GM18870 (cell line): Measurements from ENCODE around the gene ELOA2.
"Not testable (repeated sequence)": the region's sequence is repeated elsewhere in the genome, so short reads cannot be mapped to it uniquely, and the experiment has no call there.

ENCODE experiments used
- ATAC-seq: cut with Tn5 transposase; IDR thresholded peaks from one replicate; pipeline ENCODE4 v1.9.1; 2021; ENCODE audit warnings: moderate library complexity; ENCODE audit not compliant: unreplicated experiment

The ELOA2 gene, protein sequence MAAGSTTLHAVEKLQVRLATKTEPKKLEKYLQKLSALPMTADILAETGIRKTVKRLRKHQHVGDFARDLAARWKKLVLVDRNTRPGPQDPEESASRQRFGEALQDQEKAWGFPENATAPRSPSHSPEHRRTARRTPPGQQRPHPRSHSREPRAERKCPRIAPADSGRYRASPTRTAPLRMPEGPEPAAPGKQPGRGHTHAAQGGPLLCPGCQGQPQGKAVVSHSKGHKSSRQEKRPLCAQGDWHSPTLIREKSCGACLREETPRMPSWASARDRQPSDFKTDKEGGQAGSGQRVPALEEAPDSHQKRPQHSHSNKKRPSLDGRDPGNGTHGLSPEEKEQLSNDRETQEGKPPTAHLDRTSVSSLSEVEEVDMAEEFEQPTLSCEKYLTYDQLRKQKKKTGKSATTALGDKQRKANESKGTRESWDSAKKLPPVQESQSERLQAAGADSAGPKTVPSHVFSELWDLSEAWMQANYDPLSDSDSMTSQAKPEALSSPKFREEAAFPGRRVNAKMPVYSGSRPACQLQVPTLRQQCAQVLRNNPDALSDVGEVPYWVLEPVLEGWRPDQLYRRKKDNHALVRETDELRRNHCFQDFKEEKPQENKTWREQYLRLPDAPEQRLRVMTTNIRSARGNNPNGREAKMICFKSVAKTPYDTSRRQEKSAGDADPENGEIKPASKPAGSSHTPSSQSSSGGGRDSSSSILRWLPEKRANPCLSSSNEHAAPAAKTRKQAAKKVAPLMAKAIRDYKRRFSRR

DNA sequence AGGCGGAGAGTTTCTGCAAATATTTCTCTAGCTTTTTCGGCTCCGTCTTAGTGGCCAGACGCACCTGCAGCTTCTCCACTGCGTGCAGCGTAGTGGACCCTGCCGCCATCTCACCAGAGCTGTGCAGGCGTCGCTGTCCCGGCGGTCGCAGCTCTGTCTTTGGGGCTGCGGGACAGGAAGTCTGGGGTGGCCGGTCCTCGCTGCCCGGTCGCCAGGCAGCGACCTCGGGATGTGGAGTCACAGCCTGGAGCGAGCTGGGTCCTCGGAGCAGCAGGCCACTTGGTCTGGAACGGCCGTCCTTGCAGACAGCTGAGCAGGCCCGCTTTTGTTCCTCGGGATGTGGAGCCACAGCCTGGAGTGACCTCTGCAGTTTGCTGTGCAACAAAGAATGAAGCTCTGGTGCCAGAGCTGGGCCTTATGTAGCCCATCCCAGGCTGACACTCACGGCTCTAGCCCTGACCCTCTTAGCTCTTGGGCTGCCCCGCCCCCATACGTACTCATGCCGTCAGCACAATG, at the start of gene ELOA2:
Gene ELOA2, minus strand, starts transcription at position 466 of the 516 bp plus-strand sequence. Its CDS starts 357 bp downstream, at position 109.
- no peak for ATAC-seq

DNA sequence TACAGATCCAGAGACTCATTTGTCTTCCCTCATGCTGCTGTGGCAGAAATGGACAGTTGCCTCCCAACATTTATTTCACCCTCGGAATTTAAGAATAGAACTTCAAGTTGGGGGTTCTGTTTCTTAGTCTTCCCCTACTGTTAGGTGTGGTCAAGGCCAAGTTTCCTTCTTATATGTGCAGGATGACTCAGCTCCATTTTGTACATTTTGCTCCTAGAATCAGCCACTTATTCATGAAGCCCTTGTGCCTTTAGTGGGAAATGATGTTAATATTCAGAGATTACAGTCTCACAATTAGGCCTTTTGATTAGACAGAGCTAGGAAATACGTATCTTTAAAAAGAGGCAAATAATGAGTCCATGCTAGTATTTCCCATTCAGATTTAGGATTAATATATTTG, 46.2 kb upstream of the ELOA2 start:
- ATAC-seq: no peak

DNA sequence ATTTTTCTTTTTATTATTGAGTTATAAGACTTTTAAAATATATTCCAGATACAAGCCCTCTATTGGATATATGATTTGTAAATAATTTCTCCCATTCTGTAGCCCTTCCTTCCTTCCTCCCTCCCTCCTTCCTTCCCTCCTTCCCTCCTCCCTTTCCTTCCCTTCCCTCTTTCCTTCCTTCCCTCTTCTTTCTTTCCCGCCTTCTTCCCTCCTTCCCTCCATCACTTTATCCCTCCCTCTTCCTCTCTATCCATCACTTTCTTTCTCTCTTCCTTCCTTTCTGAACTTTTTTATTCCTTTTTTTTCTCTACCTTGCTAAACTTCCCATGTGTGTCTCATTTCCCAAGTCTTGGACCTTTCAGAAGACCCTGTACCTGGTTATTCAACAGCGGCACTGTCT, 45.5 kb upstream of the ELOA2 start:
- ATAC-seq: no peak

DNA sequence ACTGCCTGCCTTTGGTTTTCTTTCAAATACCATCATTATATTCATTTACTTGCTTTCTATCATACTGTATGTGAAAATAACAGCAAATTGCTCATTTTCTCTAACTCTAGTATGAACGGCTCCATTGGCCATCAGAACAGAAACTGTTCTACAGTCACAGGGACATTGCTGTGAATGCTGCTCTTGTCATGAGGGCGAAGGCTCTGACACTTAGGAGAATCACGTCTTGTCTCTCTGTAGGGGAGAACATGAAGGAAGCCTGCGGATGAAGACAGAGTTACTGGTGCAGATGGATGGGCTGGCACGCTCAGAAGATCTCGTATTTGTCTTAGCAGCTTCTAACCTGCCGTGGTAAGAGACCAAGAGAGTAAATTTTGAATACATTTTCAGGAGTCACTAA, 41.7 kb upstream of the ELOA2 start:
- no peak for ATAC-seq

DNA sequence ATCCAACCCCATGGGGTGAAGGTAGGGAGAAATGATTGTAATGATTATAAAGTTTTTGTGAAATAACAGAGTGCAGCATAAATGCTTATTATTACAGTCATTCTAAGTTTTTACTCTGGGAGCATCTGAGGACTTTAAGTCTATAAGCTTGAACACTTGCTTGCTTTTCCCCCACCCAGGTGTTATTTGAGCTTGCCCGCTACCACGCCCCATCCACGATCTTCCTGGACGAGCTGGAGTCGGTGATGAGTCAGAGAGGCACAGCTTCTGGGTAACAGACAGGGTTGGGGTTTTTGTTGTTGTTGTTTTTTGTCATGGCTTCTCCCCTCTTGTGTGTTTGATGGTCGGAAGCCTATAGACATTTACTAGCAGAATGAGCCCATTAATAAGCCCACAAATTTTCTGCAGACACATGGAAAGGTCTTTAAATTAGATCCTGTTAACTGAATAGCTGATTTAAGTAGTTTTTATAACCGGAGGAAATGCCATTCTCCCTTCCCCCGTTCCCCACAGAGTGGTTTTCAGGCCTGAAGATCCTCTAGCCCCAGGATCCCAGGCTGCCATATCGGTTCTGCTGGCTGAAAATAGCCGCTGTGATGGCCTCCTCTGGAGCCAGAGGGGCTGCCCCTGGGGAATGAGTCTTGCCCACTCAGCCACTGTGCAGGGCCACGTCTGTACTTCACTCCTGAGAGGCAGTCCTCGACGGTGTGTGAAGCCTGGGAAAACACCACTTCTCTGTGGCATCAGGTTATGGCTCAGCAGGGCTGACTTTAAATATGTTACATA, 39.9 kb upstream of the ELOA2 start:
- no peak for ATAC-seq

DNA sequence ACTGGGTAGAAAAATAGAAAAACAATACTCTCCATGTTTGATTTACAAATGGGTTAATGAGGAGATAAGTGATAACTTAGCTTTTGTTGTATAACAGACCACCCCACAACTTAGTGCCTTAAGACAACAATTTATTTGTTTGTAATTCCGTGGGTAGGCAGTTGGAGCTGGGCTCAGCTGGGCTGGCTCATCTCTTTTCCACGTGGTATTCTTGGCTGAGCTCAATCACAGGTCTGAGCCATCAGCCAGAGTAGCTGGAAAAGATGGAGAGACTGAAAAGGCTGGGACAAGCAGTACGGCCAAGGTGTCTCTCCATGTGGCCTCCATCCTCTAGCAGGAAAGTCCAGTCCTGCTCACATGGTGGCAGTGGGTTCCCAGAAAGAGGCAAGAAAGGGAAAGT, 32.2 kb upstream of the ELOA2 start:
- ATAC-seq: no peak

DNA sequence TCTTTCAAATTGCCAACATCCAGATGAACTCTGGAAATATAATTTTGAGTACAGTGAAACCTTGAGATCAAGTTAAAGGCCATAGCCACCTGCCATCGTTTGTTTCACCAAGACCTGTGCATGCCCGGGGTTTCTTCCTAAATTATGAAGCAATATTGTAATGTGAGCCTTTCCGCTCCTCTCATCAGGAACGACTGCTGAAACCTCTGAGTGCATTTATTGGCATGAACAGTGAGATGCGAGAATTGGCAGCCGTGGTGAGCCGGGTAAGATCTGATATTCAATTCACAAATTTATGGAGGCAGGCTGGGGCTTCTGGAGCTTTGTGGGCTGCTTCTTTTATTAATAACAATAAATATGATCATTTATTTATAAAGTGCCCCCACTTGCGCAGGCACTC, 27.7 kb upstream of the ELOA2 start:
- ATAC-seq: no peak

DNA sequence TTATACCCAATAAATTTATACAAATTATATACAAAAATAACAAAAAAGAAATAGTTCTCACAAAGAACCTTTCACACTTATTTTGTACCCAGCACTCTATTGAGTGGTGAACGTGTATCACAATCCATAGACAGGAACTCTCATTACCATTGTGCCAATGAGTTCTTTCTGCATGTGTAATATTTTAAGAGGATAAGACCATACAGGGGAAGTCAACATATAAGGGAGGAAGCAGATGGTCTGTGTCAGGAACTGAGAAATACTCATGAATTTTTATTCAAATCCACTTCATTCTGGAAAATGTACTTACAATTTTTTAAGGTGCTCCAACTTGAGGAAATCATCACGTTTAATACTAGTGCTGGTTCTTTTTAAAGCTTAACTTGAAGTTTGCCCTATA, 27.1 kb upstream of the ELOA2 start:
- ATAC-seq: no peak

DNA sequence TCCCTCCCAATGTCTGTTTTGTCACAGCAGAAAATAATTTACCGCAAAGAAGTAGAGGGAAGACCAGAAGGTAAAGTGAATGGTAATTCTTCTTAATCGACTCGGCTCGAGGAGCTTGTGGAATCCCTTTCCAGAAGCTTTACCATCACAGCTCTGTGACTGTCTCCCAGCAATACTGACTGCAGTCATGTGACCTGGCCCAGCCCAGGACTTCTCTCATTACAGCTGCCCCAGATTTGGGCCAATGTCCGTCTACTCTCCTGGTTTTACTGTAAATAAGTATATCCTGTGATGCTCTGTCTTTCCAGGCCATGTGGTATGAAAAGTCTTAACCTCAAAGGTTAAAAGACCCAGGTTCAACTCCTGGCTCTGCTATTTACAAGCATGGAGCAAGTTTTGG, 18.9 kb upstream of the ELOA2 start:
- ATAC-seq: no peak

DNA sequence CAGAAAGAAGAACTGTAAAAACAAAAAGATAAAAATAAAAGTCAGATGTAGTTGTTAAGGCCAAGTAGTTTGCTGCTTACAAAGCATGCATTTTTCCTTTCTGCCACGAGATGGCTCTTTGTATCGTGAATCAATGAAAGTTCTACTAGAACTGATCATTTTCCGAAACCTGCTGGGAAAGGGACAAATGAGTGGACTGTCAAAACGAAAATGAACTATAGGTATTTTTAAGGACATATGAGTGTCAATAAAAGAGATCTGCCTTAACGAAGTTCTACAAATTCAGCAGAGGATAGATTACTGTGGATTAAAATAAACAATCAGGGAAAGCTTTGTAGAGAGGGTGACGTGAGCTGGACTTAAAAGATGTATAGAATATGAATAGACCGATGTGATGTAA, 15.0 kb upstream of the ELOA2 start:
- no peak for ATAC-seq

DNA sequence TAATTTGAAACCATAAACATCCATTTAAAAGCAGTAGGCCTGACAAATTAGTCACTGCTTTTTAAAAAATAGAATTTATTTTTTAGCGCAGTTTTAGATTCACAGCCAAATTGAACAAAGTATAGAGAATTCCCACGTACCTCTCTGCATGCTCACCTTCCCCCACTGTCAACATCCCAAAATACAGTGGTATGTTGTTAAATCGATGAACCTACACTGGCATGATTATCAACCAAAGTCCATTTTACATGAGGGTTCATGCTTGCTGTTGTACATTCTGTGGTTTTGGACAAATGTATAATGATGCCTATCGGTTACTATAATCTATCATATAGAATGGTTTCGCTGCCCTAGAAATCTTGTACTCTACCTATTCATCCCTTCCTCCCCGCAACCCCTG, 5.6 kb upstream of the ELOA2 start:
- no peak for ATAC-seq

DNA sequence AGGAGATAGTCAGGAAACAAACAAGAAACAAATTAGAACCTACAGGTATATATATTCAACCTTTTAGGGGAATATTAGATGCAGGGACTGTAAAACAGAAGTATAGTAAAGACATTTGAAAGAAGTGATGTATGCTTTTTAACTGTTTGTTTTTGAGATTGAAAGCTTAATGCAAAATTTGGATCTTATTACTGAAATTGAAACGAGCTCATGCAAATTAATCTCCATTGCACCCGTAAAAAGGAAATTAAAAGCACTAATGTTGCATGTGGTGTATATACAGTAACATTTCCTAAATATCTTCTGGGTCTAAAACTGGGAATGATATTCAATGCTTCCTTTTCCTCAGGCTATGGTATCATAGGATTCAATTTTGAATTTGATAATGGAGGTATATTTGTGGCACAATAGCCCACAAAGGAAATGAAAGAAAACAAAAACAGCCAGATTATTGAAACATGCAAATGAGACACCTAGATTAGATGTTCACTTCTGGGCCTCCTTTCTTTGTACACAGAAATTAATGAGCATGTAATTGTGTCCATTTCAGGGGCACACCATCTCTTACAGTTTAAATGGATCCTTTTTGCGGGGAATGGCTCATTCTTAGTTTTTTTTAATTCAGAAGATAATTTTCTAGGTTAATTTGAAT, 1.6 kb upstream of the ELOA2 start:
- no peak for ATAC-seq

DNA sequence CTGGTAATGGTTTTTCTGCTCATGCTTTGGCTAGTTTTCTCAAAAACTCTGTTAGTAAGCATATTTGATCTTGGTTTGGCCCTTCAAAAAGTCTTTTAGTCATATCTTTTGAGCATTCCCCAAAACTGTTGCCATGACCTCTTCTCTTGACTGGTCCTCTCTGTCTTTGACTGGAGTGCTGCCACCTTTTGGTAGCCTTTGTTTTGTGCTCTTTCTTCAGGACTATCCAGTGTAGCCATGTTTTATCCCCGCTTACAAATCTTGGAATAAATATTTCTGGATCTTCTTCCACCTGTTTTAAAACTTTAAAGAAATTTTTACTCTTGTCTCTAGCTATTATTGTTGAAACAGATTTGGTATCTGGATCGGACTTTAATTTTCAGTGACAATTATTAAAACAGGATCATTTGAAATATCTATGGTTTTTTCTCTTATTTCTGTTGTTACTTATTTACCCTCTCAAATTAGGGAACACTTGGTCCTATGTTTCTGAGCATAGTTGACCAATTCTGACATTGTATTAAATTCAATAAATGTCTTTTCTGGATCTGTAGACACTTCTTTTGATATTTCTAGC, 965 bp upstream of the ELOA2 start:
- no peak for ATAC-seq

DNA sequence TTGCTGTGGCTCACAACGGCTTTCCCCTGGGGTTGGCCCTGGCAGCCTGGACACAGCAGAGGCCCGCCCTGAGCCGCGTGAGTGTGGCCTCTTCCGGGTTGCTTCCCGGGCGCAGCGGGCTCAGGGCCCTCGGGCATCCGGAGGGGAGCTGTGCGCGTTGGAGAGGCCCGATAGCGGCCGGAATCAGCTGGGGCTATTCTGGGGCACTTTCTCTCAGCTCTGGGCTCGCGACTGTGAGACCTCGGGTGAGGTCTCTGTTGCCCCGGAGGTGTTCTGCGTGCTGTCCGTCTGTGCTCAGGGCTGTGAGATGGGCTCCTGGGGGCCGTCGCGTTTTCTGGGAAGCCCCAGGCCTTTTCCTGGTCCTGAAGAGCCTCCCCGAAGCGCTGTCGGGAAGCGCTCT, 830 bp downstream of the ELOA2 start:
- ATAC-seq: not testable (repeated sequence)

DNA sequence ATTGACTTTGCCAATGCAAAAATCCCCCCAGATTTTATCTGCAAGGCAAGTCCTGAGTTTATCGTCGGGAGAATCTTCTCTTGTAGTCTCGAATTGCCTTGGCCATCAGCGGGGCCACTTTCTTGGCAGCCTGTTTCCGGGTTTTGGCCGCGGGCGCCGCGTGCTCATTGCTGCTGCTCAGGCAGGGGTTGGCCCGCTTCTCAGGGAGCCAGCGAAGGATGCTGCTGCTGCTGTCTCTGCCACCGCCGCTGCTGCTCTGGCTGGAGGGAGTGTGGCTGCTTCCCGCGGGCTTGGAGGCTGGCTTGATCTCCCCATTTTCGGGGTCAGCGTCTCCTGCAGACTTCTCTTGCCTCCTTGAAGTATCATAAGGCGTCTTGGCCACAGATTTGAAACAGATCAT, 2.5 kb downstream of the ELOA2 start:
- ATAC-seq: no peak

DNA sequence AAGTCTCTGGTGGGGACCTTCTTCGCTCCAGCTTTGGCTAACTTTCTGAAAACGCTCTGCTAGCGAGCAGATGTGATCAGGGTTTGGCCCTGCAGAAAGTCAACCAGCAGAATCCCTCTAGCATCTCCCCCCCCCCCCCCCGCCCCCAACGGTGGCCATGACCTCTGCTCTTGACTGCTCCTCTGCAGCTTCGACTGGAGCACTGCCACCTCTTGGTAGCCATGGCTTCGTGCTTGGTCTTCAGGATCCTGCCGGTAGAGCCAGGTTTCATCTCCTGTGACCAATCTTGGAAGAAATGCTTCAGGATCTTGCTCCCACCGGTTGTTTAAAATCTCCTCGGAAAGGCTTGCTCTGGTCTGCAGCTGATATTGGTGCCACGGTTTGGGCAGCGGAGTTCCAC, 4.5 kb downstream of the ELOA2 start:
- ATAC-seq: not testable (repeated sequence)

DNA sequence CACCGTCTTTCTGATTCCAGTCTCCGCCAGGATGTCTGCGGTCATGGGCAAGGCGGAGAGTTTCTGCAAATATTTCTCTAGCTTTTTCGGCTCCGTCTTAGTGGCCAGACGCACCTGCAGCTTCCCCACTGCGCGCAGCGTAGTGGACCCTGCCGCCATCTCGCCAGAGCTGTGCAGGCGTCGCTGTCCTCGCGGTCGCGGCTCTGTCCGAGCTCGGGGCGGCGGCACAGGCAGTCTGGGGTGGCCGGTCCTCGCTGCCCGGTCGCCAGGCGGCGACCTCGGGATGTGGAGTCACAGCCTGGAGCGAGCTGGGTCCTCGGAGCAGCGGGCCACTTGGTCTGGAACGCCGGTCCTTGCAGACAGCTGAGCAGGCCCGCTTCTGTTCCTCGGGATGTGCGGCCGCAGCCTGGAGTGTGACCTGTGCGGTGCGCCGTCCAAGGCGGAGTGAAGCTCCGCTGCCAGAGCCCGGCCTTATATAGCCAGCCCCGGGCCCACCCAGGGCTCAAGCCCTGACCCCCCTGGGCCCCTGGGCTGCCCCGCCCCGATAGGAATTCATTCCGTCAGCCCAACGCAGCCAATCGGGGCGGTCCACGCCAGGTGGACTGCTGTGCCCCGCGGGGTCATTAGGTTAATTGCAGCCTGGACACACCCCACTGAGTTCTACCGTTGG, 5.6 kb downstream of the ELOA2 start:
- not testable (repeated sequence) for ATAC-seq

DNA sequence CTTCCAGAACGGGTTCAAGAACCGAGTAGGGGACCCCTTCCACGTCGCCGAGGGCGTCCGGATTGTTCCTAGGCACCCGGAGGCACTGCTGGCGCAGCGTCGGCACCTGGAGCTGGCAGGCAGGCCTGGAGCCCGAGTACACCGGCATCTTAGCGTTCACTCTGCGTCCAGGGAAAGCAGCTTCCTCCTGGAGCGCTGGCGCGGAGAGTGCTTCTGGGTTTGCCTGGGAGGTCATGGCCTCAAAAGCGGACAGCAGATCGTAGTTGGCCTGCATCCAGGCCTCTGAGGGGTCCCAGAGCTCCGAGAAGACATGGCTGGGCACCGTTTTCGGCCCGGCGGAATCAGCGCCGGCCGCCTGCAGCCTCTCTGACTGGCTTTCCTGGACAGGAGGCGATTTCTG, 6.7 kb downstream of the ELOA2 start:
- not testable (repeated sequence) for ATAC-seq

DNA sequence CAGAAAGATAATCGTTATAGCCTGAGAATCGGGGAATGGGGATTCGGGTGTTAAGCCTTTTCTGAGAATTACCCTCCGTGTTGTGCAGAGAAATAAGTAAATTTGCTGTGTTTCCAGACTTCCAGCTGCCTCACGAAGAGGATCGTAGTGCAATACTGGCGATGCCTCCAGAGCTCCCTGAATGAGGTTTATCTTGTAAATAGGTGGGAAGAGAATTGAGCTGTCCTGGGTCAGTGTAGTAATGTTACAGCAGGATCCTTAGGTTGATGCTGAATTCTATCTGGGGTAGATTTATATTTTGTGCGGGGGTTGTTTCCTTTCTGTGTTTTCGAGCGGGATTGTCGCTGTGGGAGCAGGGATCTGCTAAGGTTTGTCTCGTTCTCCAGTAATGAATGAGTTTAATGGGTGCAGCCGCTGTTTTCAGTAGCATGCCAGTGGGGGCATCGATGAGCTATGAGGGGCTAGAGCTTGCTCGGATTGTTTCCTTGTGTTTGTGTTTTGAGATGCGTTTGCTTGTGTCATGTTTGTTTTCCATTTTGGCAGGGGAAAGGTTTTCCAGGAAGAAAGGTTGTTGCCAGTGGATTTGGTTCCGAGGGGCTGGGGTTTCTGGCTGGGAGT, 9.8 kb downstream of the ELOA2 start:
- ATAC-seq: not testable (repeated sequence)
